NCI-H2081 (cell line): ENCODE data around the gene ZXDA.
"Not testable (repeated sequence)": the region's sequence is repeated elsewhere in the genome, so short reads cannot be mapped to it uniquely, and the experiment has no call there.

Source experiments
- DNase-seq, 2 experiments: peaks; one replicate each; lab custom pipeline; 2025; lab: John Stamatoyannopoulos, UW

The ZXDA gene, protein sequence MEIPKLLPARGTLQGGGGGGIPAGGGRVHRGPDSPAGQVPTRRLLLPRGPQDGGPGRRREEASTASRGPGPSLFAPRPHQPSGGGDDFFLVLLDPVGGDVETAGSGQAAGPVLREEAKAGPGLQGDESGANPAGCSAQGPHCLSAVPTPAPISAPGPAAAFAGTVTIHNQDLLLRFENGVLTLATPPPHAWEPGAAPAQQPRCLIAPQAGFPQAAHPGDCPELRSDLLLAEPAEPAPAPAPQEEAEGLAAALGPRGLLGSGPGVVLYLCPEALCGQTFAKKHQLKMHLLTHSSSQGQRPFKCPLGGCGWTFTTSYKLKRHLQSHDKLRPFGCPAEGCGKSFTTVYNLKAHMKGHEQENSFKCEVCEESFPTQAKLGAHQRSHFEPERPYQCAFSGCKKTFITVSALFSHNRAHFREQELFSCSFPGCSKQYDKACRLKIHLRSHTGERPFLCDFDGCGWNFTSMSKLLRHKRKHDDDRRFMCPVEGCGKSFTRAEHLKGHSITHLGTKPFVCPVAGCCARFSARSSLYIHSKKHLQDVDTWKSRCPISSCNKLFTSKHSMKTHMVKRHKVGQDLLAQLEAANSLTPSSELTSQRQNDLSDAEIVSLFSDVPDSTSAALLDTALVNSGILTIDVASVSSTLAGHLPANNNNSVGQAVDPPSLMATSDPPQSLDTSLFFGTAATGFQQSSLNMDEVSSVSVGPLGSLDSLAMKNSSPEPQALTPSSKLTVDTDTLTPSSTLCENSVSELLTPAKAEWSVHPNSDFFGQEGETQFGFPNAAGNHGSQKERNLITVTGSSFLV

DNA sequence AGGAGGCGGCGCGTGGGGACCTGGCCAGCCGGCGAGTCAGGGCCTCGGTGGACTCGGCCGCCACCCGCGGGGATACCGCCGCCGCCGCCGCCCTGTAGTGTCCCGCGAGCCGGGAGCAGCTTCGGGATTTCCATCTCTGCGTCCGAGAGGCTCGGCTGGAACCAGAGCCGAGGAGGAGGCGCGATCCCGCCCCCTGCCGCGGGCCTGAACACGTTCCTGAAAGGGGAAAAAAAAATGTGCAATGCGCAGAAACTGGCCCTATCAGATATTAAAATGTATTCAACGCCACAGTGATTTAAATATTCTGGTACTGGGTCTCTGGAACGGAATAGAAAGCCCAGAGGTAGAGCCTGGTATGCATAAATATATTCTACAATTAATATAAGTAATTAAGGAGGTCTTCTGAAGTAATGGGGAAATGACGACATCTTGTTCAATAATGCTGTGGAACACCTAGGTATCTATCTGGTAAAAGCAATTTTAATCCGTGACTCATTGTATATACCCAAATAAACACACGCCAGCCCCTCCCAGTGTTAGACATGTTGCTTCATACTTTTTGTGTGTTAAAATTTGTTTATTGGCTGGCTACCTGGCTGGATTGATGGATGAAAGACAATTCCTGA, at the start of gene ZXDA:
Gene ZXDA (minus strand): TSS at position 172 of the 626 bp plus-strand sequence. CDS start 38 bp downstream, at position 134.
- DNase-seq, result not testable (repeated sequence)

GRCh38 chrX:57952320-57952678, 42.0 kb upstream of the ZXDA start:
- DNase-seq, result no peak

- DNase-seq, result no peak
Observed at GRCh38 chrX:57951666-57952319, 41.5 kb upstream of the ZXDA start.

DNA sequence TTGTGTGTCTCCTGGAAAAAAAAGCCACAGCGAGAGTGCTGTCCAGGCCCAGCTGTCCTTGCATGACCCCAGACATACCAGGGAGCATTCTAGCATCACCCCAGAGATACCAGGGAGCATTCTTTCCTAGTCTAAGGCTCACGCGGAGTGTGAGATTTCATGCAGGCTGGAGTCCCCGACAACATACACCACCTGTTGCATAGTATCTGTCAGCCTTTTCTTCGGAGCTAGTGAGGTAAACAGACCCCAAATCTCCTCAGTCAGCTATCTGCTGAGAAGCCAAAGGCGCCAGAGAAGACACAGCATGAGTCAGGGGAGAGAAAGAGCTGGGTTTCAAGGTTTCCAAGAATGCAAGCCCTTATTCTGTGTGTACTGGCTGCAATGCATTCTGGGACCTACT, 23.1 kb upstream of the ZXDA start:
- DNase-seq, result no peak

DNA sequence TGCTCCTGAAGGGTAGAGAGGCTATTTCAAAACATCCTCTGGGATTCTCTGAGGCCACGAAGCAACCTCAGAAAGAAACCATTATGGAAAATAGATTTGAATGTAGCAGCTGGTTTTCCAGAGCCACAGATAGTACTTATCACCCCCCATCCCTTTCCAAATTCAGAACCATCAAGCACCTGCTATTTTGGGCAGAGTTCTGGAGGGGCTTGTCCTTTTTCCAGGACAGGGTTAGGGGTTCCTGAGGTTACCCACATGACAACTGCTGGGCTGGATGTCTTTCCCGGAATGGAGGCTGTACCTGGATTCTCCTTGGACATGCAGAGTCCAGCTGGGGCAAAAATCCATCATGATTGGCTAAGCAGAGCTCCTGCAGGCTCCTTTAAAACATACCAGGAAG, 22.0 kb upstream of the ZXDA start:
- no peak for DNase-seq

DNA sequence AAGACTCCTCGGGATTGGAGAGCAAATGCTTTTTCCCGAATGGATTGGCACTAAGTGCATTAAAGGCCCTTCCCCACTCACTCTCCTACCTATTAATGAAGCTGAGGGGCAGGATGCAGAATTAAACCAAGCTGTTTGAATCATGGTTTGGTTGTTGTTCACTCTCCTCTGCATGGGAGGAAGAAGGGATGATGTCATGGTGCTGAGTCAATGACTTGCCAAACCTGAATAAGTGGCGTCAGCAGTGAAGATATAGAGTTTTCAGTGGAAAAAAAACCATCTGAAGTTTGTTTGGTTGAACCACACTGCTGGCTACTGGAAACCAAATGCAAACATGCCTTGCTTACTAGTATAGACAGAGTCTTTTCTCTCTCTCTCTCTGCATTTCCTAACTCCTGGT, 19.8 kb upstream of the ZXDA start:
- DNase-seq, result no peak

GRCh38 chrX:57929373-57929772, 19.1 kb upstream of the ZXDA start:
- no peak for DNase-seq

GRCh38 chrX:57925806-57926205, 15.5 kb upstream of the ZXDA start:
- no peak for DNase-seq

- peak in 1 of 2 experiments; percentile 11 for DNase-seq
Observed at GRCh38 chrX:57918750-57919436, 8.6 kb upstream of the ZXDA start.

DNA sequence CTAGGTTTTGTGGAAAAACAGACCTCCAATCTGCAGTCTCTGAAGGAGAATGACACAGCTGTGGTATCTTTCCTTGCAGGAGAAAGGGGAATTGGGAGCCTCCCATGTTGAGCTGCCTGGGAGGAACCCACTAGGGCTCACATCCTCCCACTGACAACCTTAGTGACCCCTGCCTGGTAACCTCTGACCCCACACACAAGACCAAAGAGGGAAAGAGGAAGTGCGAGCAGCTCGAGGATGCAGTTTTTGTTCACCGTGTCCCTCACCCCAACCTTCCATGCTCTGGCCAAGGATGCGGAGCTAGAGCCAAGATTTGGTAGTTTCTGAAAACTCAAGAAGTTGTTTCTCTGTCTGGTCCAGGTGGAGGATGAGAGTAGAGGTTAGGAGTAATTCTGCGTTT, 5.4 kb upstream of the ZXDA start:
- no peak for DNase-seq

GRCh38 chrX:57909595-57910286, 517 bp downstream of the ZXDA start:
- peak; percentile 36 to 40 for DNase-seq

GRCh38 chrX:57908972-57909594, 1.2 kb downstream of the ZXDA start:
- DNase-seq, result not testable (repeated sequence)

- DNase-seq, result no peak
Observed at GRCh38 chrX:57906790-57907189, 3.5 kb downstream of the ZXDA start.

DNA sequence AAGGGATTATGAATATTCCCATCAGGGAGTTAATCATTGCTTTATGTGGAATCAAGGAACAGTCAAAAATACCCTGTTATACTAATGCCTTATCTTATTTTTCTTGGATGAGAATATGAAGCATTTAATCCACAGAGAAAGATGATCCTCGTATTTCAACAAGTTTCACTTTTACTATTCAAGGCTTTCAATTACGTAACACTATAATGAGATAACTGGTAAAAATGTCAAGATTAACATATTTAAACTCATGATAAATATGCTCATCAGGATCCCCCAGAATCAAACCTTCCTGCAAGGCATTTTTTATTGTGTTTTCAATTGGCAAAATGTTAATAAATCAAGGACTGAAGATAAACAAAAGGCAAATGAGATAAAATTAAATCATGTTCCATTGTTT, 5.1 kb downstream of the ZXDA start:
- no peak for DNase-seq

DNA sequence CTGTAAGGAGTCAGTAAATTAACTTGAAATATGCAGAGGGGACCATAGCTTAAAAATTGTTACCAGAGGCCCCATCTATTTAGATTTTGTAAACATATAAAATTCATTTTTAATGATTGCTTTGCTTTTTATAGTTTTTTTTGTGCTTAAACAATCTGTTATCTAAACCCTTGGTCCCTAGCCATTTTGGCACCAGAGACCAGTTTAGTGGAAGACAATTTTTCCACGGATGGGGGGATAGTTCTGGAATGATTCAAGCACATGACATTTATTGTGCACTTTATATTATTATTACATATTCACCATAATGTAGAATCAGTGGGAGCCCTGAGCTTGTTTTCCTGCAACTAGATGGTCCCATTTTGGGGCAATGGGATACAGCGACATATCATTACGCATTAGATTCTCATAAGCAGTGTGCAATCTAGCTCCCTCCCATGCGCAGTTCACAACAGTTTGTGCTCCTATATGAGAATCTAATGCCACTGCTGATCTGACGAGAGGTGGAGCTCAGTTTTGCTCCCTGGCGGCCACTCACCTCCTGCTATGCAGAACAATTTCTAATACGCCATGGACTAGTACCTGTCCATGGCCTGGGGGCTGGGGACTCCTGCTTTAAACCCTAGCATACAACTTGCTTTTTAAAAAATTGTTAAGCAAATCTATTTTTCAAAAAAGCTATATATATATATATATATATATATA, 5.9 kb downstream of the ZXDA start:
- DNase-seq, result no peak

GRCh38 chrX:57902633-57903032, 7.6 kb downstream of the ZXDA start:
- DNase-seq, result peak in 1 of 2 experiments; percentile 51

- DNase-seq, result no peak
Observed at GRCh38 chrX:57901466-57901865, 8.8 kb downstream of the ZXDA start.

- no peak for DNase-seq
Observed at GRCh38 chrX:57900975-57901374, 9.3 kb downstream of the ZXDA start.

GRCh38 chrX:57899906-57900305, 10.4 kb downstream of the ZXDA start:
- DNase-seq, result no peak

DNA sequence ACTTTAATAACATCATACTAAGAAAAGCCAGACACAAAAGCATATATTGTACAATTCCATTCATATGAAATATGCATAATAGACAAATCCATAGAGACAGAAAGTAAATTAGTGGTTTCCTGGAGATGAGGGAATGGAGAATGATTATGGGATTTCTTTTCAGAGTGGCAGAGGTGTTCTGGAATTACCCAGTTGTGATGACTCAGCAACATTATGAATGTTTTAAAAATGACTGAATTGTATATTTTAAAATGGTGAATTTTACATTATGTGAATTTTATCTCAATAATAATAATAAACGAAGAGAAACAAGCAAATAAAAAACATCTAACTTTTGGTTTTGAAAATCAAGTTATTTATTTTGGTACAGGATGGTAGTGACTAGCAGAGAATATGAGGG, 11.2 kb downstream of the ZXDA start:
- no peak for DNase-seq
